GM18868 (cell line): Measurements from ENCODE around the gene CPS1.

Experiments used
- ATAC-seq: cut with Tn5 transposase; IDR thresholded peaks from one replicate; pipeline ENCODE4 v1.9.1; 2021; ENCODE audit warnings: mild to moderate bottlenecking, moderate library complexity; ENCODE audit not compliant: unreplicated experiment

The CPS1 gene

DNA sequence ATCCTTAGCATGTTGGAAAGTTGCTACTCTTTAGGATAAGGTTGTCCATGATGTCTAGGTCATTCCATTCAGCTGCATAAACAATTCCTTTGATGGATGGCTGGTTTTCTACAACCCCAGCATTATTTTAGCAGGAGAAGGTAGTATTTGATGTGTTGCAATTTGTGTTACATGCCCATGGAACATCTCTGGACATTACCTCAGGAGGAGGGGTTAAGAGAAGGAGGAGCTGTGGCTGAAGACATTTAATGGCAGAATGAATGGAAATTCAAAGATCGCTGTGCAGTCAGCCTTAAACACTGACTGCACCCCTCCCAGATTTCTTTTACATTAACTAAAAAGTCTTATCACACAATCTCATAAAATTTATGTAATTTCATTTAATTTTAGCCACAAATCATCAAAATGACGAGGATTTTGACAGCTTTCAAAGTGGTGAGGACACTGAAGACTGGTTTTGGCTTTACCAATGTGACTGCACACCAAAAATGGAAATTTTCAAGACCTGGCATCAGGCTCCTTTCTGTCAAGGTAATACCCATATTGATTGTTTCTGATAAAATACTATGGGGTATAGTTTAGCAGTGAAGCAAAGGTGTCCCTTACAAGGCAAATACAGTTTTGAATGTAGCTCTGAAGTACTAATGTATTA lies at the start of gene CPS1:
TSS of gene CPS1 (plus strand) at position 271 of the 652 bp plus-strand sequence. CDS start at position 406, 135 bp downstream.
- ATAC-seq: no peak

DNA sequence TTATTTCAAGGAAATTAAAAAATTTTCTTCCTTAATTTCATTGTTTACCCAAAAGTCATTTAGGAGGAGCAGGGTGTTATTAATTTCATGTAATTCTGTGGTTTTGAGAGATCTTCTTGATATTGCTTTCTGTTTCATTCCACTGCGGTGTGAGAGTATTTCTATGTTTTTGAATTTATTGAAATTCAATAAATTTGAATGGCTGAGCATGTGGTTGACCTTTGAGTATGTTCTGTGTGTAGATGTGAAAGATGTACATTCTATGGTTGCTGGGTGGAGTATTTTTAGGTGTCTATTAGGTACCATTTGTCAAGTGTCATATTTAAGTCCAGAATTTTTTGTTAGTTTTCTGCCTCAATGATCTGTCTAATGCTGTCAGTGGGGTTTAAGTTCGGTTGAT lies 40.5 kb upstream of the CPS1 start:
- no peak for ATAC-seq

DNA sequence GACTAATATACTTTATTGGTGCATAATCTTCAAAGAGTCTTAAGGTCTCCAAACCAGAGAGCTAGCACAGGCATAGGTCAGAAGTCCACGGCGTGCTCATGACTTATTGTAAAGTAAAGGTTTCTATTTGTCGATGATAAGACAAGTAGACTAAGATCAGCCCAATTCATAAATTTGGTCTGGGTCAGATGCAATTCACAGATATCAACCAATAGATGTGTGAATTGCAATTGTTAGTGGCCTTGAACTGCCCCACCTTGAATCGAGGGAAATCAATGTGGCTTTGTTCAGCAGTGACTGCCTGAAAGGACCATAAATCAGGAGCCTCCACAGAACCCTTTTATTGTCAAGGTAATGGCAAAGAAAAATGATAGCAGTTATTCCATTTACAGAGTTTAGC lies 39.1 kb upstream of the CPS1 start:
- no peak for ATAC-seq

DNA sequence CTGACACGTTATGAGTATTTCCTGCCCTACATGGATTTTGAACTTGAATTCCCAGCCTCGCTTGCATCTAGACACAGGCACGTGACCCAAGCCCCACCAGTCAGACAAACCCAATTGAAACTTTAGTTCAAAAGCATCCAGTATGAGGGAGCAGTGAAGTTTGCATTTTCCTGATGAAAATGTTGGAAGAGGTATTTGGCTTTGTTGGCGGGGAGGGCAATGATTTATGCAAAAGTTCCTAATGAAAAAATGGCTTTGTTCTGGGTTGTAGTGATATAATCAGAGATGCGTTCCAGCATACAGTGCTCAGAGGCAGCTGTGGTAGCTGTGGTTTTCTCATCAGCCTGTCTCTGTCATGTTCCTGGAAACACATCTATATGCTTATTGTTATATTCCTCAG lies 36.8 kb upstream of the CPS1 start:
- ATAC-seq: no peak

DNA sequence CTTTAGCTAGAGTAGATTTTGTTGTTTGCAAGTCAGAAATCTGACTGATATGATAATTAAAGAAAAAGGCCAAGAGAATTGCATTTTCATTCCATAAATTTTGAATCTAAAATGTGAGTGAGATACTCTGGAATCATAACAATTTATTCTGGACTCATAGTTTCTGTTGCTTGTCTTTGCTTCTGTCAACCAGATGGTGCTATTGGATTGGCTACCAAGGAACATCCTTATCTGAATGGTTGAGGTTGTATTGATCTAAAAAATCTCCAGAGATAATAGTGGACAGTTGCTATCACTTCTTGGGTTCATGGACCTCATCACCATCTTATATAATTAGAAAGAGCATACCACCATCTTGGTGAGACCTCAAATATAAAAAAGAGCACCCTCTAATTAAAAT lies 34.0 kb upstream of the CPS1 start:
- ATAC-seq: no peak

DNA sequence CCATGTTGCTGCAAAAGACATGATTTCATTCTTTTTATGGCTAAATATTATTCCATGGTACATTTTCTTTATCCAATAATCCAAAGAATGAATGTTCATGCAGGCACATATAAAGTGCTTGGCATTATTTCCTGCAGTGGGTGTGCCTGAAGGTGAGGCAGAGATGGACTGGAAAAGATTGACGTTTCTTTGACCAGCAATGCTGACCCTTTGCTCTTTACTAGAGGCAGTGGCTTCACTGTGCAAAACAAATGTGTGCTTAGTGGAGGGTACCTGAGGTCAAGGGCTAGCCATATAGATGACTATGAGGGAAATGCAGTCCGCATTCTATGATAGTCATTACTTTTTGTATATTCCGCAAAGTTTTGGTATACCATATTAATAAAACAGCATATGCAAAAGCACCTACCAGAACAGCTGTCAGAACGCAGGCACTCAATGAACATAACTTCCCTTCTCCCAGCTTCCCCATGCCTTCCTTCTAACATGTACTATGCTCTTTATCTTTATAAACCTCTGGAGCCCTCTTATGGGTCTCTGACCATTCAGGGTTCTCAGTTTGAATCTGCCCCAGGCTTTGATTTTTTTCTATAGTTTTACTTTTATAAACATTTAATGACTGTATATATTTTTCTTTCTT lies 32.6 kb upstream of the CPS1 start:
- no peak for ATAC-seq

DNA sequence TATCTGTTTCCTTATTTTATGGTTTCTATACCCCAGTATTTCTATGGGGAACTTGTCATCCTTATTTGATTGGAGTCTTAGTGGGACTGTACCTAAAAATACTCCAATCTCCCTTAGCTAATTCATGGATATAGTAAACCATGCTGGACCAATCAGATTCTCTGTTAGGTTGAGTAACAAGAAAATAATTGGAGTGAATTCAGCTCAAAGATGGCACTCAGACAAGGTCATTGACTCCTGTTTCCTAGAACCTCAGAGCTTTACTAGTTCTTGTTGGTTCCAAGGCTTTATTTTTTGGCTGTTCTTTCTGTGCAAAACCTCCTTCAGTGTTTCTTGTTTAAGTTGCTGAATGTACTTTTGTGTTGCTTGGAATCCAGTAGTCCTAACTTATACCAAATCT lies 31.9 kb upstream of the CPS1 start:
- ATAC-seq: no peak

DNA sequence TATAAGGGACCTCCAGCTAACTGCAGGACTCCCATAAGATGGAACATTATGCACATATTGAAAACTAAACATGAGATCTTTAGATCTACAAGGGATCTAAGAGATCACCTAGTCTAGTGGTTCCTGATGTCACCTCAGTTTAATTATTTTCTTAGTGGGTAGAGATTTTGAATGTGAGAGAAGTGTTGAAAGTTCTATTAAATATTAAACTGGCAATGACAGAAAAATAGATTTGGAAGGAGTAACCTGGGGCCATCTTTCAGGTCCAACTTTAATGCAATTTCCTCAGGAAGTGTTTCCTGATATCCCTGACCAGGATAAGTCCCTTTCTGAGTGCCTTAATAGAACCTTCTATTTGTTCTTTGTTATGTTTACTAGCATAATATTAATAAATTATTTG lies 29.1 kb upstream of the CPS1 start:
- no peak for ATAC-seq

DNA sequence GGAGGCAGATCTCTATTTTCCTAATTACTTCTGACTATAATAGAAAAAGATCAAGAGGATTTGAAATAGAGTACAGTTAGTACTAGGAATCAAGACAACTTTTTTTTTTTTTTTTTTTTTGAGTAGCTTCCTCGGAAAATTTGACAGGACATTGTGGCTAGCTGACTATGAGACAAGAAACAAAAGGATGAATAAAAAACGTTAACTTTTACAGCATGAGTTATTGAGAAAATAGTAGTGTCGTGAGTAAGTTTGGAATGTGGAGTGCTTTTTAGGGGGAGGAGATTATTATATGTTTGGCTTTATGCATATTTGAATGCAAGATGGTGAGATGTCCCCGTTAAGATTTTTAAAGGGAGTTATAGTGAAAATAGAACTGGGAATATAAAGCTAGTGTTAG lies 27.7 kb upstream of the CPS1 start:
- ATAC-seq: no peak

DNA sequence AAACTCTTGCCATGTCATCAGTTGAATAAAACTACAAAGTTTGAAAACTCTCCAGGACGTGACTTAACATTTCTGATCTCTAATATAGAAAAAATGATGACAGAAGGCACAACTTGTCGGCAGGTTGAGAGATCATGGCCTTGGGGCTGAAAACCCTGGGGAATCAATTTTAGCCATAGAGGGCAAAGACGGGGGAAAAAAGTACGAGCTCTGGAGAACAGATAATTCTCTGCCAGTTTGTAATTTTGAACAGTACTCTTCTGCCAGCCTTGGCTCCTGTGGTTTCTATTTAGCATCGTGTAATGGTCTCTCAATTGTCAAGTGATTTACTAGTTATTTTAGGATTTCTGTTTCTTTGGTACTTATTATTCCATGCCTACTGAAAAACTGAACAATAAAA lies 25.3 kb upstream of the CPS1 start:
- no peak for ATAC-seq

DNA sequence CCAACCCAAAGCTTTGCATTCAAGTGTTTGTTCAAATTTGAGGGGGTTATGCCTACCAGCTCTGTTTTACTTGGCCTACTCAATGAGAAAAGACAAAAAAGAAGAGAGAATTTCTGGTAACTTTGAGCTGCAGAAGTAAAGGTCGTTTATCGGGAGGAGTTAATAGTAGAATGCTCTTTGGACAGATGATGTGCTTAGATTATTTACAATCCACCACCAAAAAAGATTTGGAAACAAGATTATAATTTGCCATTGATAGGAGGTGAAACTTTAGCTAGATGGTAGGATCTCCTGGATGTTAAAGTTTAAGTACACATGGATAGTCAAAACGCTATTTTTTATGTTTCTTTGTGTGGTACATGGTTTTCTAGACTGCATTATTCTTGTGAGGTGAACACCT lies 24.9 kb upstream of the CPS1 start:
- no peak for ATAC-seq

DNA sequence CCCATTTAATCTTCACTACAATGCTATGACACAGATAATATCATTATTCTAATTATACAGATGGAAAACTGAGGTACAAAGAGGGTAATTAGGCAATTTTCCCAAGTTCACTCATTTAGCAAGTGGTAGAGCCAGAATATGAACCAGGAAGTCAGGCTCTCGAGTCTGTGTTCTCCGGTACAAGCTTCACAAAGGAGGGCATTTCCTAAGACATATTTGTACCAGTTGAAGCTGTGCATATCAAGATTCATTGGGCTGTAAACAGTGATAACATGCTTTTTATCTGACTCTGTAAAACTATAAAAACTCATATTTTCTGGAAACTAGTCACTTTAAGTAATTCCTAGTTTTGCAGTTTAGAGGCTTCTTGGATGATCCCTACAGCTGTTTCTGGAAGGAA lies 23.0 kb upstream of the CPS1 start:
- ATAC-seq: no peak

DNA sequence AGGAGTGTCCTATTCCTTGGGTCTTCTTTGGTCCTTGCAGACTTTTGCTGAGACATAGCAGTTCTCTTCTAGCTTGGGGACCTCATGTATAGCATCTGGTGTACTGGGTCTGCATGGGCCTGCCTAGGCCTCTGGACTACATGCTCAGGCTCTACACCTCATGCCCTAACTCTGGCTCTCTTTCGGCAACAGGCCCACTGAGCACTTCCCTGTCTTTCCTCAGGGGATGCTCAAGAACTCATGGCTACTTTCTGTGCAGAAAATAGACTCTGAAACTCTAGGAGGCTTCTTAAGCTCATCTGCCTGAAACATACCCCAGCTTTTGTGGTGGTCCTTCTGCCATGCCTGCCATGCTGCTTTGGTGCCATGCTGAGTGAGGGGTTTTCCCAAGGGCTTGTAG lies 21.5 kb upstream of the CPS1 start:
- ATAC-seq: no peak

DNA sequence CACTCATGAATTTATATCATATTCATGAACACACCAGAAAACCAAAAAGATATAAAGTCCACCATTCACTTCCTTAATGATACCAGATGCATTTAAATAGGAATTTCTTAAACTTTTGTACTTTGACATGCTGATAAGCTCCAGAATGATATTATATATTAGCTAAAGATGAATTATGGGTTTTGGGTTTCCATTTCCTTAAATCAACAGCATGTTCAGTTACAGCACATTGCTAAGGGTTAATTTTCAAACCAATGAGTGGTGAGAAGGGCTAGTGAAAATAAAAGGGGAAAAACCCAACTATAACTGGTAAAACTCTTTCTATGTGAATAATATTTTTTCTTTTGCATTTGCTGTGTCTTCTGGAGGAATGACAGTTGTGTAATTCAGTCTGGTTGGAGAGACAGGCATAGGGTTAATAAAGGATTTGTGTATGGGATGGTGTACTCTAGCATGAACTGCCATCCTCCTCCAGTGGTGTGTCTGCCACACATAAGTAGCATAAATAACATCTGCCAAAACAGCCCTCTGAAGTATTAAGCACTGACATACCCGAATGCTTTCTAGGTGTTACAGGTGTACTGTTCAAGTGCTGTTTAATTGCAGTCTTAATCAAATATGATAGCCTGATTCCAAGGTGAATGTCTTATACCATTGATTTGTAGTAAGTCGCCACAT lies 19.3 kb upstream of the CPS1 start:
- no peak for ATAC-seq

DNA sequence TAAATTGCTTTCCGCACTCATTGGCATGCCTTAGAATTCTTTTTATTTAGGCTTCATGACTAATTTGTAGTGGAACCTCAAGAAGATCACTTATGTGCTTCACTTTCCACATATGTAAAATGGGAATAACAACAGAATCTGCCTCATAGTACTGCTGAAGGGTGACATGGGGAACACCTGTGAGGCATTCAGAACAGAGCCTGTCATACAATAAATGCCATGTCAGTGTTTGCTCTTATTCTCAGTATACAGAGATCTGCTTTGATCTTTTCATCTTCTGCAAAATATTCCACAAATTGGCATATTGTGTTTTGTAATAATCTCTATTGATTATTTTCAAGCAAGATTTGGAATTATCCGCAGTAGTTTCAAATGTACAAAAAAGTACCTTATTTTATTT lies 17.4 kb upstream of the CPS1 start:
- no peak for ATAC-seq

DNA sequence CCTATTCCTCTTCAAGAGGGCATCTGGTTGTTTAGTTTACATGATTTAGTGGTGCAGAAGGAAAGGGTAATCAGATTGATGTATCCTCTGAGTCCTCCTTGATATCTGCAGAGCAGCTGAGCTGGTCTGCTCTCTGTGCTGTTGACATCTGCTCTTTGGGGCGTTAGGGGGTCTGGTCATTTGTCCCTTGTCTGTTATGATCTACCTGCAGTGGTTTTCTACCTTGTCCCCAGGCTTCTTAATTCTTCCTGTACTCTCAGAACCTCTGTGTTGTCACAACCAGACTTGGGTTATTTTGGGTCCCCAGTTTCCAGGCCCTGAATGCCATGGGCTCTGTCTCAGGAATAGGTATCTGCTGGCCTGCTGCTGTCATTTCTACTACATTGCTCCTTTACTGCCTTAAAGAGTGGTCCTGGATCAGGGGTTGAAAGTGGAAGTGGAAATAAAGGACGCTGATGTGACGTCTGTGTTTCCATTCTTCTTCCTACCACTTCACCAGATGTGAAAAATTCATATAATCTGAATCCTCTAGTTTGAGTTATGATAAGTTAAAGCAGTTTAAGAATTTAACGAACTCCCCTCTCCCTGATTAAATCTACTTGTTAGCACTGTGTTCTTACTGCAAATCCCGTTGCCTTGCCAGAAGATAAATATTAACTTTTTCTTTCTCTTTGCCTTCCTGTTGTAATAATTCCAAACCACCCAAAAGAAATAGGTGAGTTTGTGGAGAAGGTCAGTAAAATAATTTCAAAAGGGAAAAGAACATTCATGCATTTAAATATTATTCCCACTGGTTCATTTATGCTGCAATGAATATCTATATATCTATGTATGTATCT lies 16.6 kb upstream of the CPS1 start:
- ATAC-seq: no peak

DNA sequence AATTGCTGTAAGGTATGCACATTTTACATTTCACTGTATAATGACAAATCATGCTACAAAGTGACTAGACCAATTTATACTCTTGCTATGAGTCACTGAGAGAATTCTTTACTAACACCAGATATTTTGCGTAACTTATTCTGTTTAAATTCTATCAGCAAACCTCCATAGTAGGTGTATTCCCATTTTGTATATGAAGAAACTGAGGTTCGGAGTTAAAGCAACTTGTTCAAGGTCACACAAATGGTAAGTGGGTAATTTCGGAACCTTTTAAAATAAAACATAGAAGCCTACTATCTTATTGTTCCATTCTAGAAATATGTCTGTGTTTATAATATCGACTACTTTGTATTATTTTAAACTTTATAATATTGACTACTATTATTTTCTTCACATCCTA lies 15.9 kb upstream of the CPS1 start:
- ATAC-seq: no peak

DNA sequence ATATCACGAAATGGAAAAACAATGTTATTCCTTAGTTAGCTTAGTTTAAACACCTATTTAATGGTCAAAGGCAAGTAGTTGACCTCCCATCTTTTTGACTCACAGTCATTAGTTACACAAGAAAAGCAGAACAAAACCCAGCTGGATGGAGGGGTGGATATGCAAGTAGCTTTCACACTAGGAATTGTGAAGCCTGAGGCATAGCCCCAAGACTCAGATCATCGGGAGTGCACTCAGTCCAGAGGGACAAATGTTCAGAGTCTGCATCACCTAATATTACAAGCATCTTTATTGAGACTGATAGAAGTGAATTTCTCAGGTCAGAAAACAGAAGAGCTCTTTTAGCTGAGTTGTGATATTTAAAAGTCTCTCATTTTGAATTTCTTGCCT lies 15.5 kb upstream of the CPS1 start:
- ATAC-seq: no peak

DNA sequence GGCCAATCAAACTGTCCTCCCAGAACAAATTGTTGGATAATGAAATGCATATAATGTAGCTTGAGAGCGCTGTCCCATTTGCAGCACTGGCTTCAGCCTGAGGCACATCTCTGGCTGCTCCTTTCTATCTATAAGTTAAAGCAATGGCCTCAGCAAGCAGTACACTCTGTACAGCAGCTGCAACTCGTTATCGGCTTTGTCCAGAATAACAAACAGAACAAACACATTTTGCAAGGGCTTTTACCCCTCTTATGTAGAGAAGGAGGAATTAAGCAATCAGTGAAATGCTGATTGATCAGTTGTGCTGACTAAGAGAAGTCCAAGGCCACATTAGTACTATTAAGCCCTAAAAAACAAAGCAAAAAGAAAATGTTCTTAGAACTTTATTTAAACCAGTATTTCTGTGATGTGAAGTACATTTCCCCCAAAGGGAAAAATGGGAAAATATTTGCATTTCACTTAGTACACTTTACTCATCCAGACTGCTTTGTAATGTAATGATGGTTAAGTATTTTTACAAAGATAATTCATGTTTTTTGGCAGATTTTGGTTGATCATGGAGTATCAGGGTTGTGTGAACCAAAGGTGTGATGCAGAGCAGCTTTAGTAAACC lies 15.0 kb upstream of the CPS1 start:
- ATAC-seq: no peak

DNA sequence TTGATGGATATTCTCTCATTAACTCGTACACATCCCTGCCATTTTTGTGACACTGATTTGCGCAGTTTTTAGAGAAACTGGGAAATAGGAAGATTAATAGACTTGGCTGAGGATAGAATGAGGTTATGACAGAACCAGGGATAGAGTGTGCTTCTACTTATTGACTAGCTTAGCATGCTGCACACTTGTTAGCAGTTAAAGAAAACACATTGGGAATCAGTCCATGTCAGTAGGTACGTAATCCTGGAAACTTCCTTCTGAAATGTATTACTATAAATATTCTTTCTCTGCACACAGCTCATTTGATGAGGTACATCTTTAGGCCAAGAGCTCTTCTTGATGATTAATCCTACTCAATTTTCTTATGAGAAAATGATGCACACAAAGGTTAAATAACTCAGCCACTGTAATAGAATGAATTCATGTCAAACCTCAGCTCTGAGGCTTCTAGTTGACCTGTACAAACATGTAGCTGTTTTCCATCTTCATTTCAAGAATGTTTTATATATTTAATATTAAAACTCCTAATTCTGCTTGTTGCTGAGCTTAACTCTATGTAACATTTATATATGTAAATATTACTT lies 12.3 kb upstream of the CPS1 start:
- ATAC-seq: no peak

DNA sequence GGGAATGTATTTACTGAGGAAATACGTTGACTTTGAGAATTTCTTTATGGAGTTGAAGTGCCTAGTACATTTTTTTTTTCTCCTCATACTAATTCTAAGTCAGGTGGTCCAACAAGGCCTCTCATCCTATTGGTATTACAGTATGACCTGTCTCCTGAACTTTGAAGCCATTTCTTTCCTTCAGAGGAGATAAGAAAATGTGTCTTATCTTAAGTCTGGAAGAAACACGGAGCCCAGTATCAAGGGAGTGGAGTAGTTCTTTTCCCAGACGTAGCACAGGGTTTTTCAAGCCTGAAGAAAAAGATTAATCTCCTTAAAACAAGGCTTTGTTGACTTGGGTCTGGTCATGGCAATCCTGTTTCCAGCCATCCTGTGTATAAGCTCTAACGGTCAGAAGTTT lies 11.6 kb upstream of the CPS1 start:
- ATAC-seq: no peak
